H1 (cell line): ENCODE measurements around the gene IGLL1. TPM values are rescaled to one million over a fixed set of nuclear protein-coding genes. Genes with fewer than 3 reads are reported as not detected.

Experiments
- BACH1 ChIP-seq: IDR thresholded peaks from 2 replicates; pipeline ENCODE4 v1.6.1; 2012; ENCODE audit warnings: low read length, improper control_type of control experiment
- BRCA1 ChIP-seq: IDR thresholded peaks from 2 replicates; pipeline ENCODE4 v1.6.1; 2012; ENCODE audit warnings: low read depth, low read length, improper control_type of control experiment
- CHD2 ChIP-seq: IDR thresholded peaks from 2 replicates; pipeline ENCODE4 v1.6.1; 2012; ENCODE audit warnings: low read length, improper control_type of control experiment
- CHD7 ChIP-seq: fragments of 300-600 bp; sonication (generic); IDR thresholded peaks from 2 replicates; pipeline ENCODE4 v1.7.1; 2012; ENCODE audit warnings: low read length, moderate library complexity, mild to moderate bottlenecking, inconsistent platforms; ENCODE audit not compliant: insufficient replicate concordance
- CTBP2 ChIP-seq: IDR thresholded peaks from 2 replicates; pipeline ENCODE4 v1.7.0; 2011; ENCODE audit warnings: borderline replicate concordance, mild to moderate bottlenecking, moderate library complexity, mixed read lengths, low read length; ENCODE audit not compliant: insufficient read depth, insufficient read length
- EZH2 ChIP-seq: fragments of 200-600 bp; sonication (generic); IDR thresholded peaks from 2 replicates; pipeline ENCODE4 v1.7.1; 2012; ENCODE audit warnings: low read depth, mild to moderate bottlenecking, moderate library complexity, low read length, inconsistent platforms; ENCODE audit not compliant: severe bottlenecking
- RFX5 ChIP-seq: IDR thresholded peaks from 2 replicates; pipeline ENCODE4 v1.6.1; 2011; ENCODE audit warnings: low read depth, low read length, improper control_type of control experiment, borderline replicate concordance
- RNF2 ChIP-seq: fragments of 200-900, 300-1000 bp; sonication (generic); IDR thresholded peaks from 2 replicates; pipeline ENCODE4 v1.7.1; 2016; ENCODE audit warnings: borderline replicate concordance, low read depth, mild to moderate bottlenecking, antibody characterized with exemption, low read length; ENCODE audit not compliant: poor library complexity, severe bottlenecking; ENCODE audit errors: missing control alignments
- SP2 ChIP-seq: IDR thresholded peaks from 2 replicates; pipeline ENCODE4 v1.6.1; 2012; ENCODE audit warnings: mild to moderate bottlenecking, low read length, inconsistent platforms
- SRF ChIP-seq: IDR thresholded peaks from 2 replicates; pipeline ENCODE4 v1.6.1; 2011; ENCODE audit warnings: mild to moderate bottlenecking, low read depth, low read length, moderate library complexity
- SUZ12 ChIP-seq: fragments of 200-600 bp; sonication (generic); IDR thresholded peaks from 2 replicates; pipeline ENCODE4 v1.6.1; 2012; ENCODE audit warnings: mild to moderate bottlenecking, inconsistent platforms, low read length, moderate library complexity, mixed read lengths
- TAF7 ChIP-seq: optimal IDR thresholded peaks from 2 replicates; pipeline ENCODE3; 2011; ENCODE audit warnings: low read depth, mild to moderate bottlenecking, inconsistent platforms, low read length, moderate library complexity, borderline replicate concordance
- polyA plus RNA-seq, 7 experiments: library from polyadenylated mRNA; depleted of rRNA in 3 of 7; stranded (reverse) in 5 of 7; unstranded in 2 of 7; fragments of >200 nt in 5 of 7; fragments of 200-250 nt in 2 of 7; gene quantifications; 1 replicate in 5 of 7; 2 replicates in 1 of 7; 4 replicates in 1 of 7; pipeline versions ENCODE4 v1.2.1 to v1.2.3, GENCODE V29; 2011 to 2013; ENCODE audit warnings: missing spikeins in 2 of 7, mixed read lengths in 2 of 7
- total RNA-seq: library from RNA; stranded (reverse); fragmentation: NEBNext Ultra II Directional; extraction: Animal tissue kit (Norgen Biotek cat#: 25700); gene quantifications from 2 replicates; pipeline ENCODE4 v1.2.1, GENCODE V29; 2021

Gene IGLL1
- total and polyA plus RNA-seq, 2 of the 8 experiments (the other 6 are each of a cell fraction or from before 2014, with no cell fraction given), result not detected

GRCh38 chr22:23524226-23524625 is 55.9 kb downstream of the IGLL1 start (continued):
- no peak for TF ChIP-seq CHD7
- no peak for TF ChIP-seq SP2
- TF ChIP-seq RNF2, result no peak
- no peak for TF ChIP-seq TAF7
- no peak for TF ChIP-seq BACH1
- TF ChIP-seq RFX5, result no peak
- no peak for TF ChIP-seq SUZ12
- TF ChIP-seq BRCA1, result no peak
- TF ChIP-seq SRF, result no peak
- TF ChIP-seq CTBP2, result no peak
- no peak for TF ChIP-seq EZH2
- TF ChIP-seq CHD2, result no peak
